ENCODE measurements around the gene IL17C. TPM values are rescaled to one million over a fixed set of nuclear protein-coding genes. Genes with fewer than 3 reads are reported as not detected.

Gene IL17C
- total RNA-seq, 4 donors from 2014 or later: 2.4 TPM; not detected in 3

GRCh38 chr16:88639231-88640038 lies 1.1 kb downstream of the IL17C start:
- Histone ChIP-seq H3K36me3 (peaks cover 0 to 9% (median 0%) of the 10 kb centered on the region in 3 donors), H3K27ac (no peak overlapping the region), H3K9me3 (no peaks in the 10 kb centered on the region), H3K27me3 (peaks cover 15 to 70% (median 18%) of the 10 kb centered on the region in 4 donors), H3K4me1 (peaks cover 10 to 28% (median 20%) of the 10 kb centered on the region in 3 donors), H3K4me3 (no peak overlapping the region)
- 25 to 75% methylated on average over 8 to 24 of the region's 45 CpGs for WGBS, 2 donors
- intact Hi-C loops (cut with DNase I): no loop called here
- DNase-seq: no peak
- no peak for TF ChIP-seq POLR2A (IDR thresholded peaks at IDR 0.05)
- TF ChIP-seq, protein P1, sequence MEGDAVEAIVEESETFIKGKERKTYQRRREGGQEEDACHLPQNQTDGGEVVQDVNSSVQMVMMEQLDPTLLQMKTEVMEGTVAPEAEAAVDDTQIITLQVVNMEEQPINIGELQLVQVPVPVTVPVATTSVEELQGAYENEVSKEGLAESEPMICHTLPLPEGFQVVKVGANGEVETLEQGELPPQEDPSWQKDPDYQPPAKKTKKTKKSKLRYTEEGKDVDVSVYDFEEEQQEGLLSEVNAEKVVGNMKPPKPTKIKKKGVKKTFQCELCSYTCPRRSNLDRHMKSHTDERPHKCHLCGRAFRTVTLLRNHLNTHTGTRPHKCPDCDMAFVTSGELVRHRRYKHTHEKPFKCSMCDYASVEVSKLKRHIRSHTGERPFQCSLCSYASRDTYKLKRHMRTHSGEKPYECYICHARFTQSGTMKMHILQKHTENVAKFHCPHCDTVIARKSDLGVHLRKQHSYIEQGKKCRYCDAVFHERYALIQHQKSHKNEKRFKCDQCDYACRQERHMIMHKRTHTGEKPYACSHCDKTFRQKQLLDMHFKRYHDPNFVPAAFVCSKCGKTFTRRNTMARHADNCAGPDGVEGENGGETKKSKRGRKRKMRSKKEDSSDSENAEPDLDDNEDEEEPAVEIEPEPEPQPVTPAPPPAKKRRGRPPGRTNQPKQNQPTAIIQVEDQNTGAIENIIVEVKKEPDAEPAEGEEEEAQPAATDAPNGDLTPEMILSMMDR (IDR thresholded peaks at IDR 0.05): no peak

- no peak overlapping the region for H3K27ac ChIP-seq
- peaks cover 0 to 9% (median 0%) of the 10 kb centered on the region in 3 donors for H3K36me3 ChIP-seq
- WGBS, 2 donors: 25 to 28% methylated on average over 7 to 13 of the region's 13 CpGs
- TF ChIP-seq, protein P1 (IDR thresholded peaks at IDR 0.05): no peak
- TF ChIP-seq POLR2A (IDR thresholded peaks at IDR 0.05): no peak
- H3K27me3 ChIP-seq: peaks cover 15 to 63% (median 18%) of the 10 kb centered on the region in 4 donors
- no peak overlapping the region for H3K4me3 ChIP-seq
- H3K9me3 ChIP-seq: no peaks in the 10 kb centered on the region
- intact Hi-C loops (cut with DNase I): no loop called here
- peaks cover 4 to 22% (median 13%) of the 10 kb centered on the region in 3 donors for H3K4me1 ChIP-seq
- no peak for DNase-seq
These were observed 1.7 kb downstream of the IL17C start for GRCh38 chr16:88640039-88640495.

DNA sequence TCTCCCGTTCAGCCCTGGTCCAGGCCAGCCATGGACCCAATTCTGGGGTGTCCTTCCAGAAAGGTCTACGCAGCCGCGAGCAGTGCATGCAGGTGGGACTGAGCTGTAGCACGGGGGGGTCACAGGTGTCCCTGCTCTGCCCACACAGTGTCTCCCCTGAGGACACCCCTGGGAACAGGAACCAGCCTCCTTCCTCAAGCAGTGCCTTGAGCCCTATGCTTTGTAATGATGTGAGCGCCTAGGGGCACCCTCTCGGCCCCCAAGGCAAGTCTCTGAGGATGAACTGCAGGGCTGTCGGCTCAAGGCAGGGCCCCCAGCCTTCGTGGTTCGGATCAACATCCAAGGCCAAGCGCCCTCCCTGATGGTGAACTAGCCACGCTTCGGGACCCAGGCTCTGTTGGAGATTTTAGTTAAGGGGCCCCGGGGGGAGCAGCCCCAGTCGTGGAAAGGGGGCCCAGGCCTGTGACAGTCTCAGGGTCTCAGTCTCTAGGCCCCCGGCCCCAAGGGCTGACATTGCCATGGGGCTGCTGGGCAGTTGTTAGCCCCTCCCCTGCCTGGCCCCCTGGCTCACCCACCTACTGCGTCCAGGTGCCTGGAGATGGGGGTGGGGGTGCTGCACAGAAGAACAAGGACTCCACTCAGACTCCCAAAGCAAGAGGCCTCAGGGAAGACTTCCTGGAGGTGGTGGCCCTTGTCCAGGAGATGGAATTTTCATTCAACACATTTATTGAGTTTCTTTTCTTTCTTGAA lies 2.3 kb downstream of the IL17C start:
- Histone ChIP-seq H3K27me3 (peaks cover 15 to 57% (median 18%) of the 10 kb centered on the region in 4 donors), H3K36me3 (peaks cover 0 to 12% (median 0%) of the 10 kb centered on the region in 3 donors), H3K4me3 (no peak overlapping the region), H3K4me1 (peaks cover 3 to 18% (median 13%) of the 10 kb centered on the region in 3 donors), H3K27ac (no peak overlapping the region), H3K9me3 (no peaks in the 10 kb centered on the region)
- no peak for DNase-seq
- intact Hi-C loops (cut with DNase I): no loop called here
- 69% methylated on average over 5 of the region's 17 CpGs; no CpG with 5 or more reads in 1 of the 2 donors for WGBS, 2 donors
- no peak for TF ChIP-seq POLR2A (IDR thresholded peaks at IDR 0.05)
- TF ChIP-seq, protein P1 (IDR thresholded peaks at IDR 0.05): no peak

GRCh38 chr16:88642881-88643643 lies 4.7 kb downstream of the IL17C start:
- H3K27me3 ChIP-seq: peaks cover 13 to 33% (median 16%) of the 10 kb centered on the region in 4 donors
- H3K36me3 ChIP-seq: peaks cover 0 to 21% (median 0%) of the 10 kb centered on the region in 3 donors
- DNase-seq: no peak
- no peaks in the 10 kb centered on the region for H3K9me3 ChIP-seq
- intact Hi-C loops (cut with DNase I): no loop called here
- 69 to 72% methylated on average over 13 to 35 of the region's 58 CpGs for WGBS, 2 donors
- no peak overlapping the region for H3K27ac ChIP-seq
- no peak overlapping the region for H3K4me3 ChIP-seq
- H3K4me1 ChIP-seq: peaks cover 3 to 18% (median 13%) of the 10 kb centered on the region in 3 donors
- no peak for TF ChIP-seq POLR2A (IDR thresholded peaks at IDR 0.05)
- TF ChIP-seq, protein P1 (IDR thresholded peaks at IDR 0.05): no peak
